HG02840 (cell line): Measurements from ENCODE around the gene ADAMTS12.

Experiments used
- ATAC-seq: cut with Tn5 transposase; IDR thresholded peaks from one replicate; pipeline ENCODE4 v1.9.1; 2021; ENCODE audit warnings: mild to moderate bottlenecking, moderate library complexity, moderate number of reproducible peaks; ENCODE audit not compliant: unreplicated experiment, low FRiP score

Gene ADAMTS12

DNA sequence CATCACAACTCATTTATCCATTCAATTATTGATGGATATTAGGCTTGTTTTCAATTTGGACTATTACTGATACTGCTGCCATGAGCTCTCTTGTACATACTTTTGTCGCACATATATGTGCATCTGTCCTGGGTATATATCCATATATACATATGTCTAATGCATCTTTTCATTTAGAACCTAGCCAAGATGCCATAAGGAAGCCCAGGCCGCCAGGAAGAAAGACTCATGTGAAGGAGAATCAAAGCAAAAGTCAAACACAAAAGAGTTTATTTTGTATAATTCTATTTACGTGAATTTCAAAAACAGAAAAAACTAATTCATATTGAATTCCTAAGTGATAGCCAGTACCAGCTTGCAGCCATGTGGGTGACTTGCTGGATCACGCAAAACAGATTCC lies 79.0 kb downstream of the ADAMTS12 start:
- no peak for ATAC-seq

- ATAC-seq: no peak
These were observed 81.2 kb downstream of the ADAMTS12 start for GRCh38 chr5:33810491-33811120.

GRCh38 chr5:33809936-33810335 lies 81.9 kb downstream of the ADAMTS12 start:
- no peak for ATAC-seq

- ATAC-seq: no peak
These were observed 83.1 kb downstream of the ADAMTS12 start for GRCh38 chr5:33808699-33809098.

- no peak for ATAC-seq
These were observed 84.0 kb downstream of the ADAMTS12 start for GRCh38 chr5:33807771-33808170.

- no peak for ATAC-seq
These were observed 84.9 kb downstream of the ADAMTS12 start for GRCh38 chr5:33806738-33807442.

- no peak for ATAC-seq
These were observed 90.5 kb downstream of the ADAMTS12 start for GRCh38 chr5:33801292-33801691.

DNA sequence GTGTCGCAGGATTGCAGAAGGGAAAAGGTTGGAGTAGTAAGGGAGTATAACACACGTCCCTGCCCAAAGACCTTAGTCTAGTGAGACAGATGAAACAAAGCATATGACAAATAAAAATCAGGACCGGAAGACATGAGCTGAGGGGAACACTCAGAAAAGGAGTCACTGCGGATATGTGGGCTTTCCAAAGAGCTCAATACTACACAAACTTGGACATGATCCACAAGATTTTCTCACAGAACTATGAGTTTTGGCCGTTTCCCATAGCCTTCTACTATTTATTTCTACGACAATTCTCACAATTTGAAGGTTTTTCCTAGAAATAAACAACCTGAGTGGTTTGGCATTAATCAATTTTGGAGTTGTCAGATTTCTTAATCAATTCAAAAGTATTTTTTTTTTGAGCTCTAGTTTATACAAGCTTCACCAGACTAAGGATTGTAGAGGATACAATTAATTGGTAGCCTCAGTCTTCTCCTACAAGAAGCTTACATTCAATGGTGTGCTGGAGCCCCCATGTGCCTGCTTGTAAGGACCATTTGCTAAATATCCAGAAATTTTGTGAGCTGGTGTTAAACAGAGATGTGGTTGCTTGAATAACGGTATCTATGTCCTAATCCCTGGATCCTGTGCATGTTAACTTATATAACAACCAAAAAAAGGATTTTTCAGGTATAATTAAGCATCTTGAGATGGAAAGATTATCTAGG lies 91.4 kb downstream of the ADAMTS12 start:
- no peak for ATAC-seq

- ATAC-seq: no peak
These were observed 96.3 kb downstream of the ADAMTS12 start for GRCh38 chr5:33795496-33795895.

DNA sequence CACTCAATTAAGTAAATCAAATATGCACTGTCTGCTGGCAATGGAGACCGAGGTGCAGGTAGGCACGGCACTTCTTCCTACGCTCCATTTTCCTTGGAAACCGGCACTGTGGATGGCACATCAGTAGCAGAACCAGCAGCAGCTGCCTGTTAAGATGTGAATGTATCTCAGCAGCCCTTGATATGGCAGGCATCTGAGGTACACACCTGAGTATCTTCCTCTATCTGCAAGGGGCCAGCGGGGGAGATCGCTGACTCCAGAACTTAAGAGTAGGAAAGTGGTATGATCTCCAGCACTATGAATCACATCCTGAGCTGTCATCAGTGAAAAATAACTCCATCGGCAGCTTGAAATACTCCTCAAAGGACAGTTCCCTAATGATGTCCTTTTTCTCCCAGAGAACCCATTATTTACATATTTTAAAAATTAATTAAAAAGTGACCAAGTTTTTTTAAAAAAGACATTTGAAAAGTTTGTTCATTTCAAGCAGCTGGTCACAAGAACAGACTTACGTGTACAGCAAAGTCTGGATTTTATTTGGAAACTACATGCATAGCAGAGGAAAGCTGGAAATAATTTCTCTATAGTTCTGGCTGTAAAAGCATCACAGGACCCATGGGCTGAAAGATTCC lies 97.1 kb downstream of the ADAMTS12 start:
- no peak for ATAC-seq

DNA sequence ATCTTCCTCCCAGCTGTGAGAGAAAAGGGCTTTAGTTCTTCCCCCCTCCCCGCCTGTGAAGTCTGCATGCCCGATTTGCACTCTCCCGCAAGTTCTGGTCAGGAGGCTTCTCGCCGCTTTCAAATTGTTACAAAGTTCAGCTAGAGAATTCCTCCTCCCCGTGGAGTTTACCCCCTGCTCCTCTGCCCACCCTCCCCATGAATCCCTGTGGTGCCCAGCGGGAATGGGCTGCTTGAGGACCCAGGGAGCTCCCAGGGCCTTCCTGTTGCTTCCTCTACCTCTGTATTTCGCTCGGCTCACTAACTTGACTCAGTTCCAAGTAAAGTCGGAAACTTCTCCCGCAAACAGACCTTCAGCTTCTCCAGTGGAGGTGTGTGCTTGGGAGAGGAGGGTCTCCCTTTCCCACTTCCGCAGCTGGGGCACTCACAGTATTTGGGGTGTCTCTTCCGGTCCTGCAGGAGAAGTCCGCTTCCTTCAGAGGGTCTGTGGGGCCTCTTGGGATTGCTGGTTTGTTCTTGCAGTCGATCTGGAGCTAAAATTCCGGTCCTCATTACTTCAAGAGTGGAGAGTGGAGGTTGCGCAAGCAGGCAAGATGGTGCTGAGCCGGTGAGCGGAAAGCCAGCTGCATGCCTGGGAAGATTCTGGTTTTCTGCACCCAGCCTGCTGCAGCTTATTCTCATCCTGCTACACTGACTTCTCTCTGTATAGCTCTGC lies 97.8 kb downstream of the ADAMTS12 start:
- no peak for ATAC-seq

DNA sequence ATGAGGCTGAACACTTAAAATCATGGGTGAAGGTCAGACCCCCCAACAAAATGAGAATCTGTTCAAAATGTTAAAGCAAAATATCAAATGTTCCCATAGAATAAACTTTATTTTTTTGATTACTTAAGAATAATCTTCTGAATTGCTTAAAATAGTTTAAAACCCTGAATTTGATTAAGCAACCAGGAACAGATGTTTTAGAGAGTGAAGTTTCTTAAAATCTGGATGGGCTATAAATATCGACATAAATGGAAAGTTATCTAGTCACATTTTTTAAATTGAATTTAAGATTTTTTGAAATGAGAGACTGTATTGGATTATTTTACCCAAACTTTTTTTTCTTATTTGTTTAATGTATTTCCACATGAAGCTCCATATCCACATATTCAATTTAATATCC lies 98.5 kb downstream of the ADAMTS12 start:
- no peak for ATAC-seq

DNA sequence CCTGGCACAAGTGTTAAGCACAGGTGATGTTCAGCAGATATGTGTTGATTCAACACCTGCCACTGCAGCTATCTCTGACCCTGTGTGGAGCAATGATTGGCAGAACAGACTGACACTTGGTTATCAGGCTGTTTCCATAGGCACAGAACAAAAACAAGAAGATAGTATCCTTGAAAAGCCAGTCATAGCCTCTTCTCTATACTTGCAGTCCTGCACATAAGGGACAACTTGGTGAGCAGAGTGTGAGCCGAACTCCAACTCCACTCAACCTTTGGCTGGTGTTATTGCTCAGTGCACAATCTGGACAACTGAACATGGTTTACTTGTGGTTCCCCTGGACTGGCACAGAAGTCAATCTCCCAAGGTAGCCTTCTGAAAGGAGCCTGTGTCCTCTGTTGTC lies 99.2 kb downstream of the ADAMTS12 start:
- ATAC-seq: no peak

DNA sequence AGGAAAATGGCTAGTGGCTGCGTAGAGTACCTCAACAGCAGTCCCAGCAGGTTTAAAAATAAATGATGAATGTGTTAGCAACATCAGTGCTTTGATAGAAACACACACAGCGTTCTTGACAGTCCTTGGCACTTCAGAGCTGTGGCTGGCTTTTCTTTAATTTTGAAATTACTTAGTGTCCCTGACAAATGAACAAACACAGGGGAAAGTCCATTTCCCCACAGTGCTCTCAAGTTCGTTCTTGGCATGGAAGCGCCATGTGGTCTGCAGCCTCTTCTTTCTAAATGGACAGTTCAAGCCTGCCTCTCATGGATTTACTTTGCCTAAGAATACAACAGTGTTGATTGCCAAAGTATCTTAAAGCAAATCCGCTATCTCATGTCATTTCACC lies 102.2 kb downstream of the ADAMTS12 start:
- ATAC-seq: no peak

DNA sequence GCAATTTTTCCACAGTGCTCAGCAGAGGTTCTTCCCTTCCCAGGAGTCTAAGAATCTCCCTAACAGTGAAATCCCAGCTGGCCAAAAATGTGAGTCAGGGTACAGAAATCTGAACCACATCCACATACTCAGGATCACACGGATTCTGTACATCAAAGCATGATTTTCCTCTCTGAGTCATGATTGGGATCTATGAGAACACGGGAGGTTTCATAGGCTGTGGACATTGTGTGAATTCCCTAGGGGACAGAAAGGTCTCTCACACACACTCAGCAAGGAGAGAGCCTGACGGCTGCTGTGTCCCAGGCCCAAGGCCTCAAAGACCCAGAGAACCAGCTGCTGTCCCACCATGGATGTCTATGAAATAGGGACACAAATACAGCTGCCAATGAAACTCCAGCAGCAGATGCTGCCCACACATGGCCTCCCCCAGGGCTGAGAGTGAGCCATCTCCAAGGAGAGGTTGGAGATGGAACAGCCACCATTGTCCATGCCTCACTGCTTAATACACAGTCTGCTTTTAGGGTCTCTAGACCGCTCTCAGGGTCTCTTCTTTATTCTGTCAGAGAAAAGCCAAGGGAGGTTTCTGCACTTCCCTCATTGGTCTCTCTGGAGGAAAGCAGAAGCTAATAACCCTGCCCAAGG lies 102.7 kb downstream of the ADAMTS12 start:
- no peak for ATAC-seq

GRCh38 chr5:33785571-33785970 lies 106.2 kb downstream of the ADAMTS12 start:
- ATAC-seq: no peak

GRCh38 chr5:33781286-33781685 lies 110.5 kb downstream of the ADAMTS12 start:
- ATAC-seq: no peak

DNA sequence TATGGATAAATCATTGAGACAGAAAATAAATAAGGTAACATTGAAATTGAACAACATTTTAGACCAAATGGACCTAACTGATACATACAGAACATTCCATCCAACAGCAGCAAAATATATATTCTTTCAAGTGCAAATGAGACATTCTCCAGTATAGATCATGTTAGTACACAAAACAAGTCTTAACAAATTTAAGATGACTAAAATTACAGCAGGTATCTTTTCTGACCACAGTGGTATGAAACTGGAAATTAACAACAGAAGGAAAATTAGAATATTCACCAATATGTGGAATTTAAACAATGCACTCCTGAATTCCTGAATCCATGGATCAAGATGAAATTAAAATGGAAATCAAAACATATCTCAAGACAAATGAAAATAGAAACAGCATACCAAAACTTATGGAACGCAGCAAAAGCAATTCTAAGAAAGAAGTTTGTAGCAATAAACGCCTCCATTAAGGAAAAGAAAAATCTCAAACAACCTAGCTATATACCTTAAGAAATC lies 115.6 kb downstream of the ADAMTS12 start:
- ATAC-seq: no peak

DNA sequence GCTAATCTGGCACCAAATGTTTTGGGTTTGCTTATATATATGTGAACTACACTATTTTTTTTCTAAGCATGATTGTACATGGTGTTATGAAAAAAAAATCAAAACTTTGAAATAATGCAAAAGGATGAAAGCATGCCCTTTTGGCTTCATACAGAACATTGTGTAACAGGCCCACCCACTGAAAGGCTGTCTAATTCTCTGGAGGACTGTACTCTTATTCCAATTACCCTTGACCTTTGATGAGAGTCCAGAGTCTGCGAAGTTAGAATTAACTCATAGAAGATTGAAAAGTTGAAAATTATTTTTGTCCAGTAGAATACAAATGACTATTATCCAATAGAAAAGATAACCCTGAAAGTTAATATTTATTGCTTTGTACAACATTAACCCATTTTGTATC lies 117.4 kb downstream of the ADAMTS12 start:
- no peak for ATAC-seq

DNA sequence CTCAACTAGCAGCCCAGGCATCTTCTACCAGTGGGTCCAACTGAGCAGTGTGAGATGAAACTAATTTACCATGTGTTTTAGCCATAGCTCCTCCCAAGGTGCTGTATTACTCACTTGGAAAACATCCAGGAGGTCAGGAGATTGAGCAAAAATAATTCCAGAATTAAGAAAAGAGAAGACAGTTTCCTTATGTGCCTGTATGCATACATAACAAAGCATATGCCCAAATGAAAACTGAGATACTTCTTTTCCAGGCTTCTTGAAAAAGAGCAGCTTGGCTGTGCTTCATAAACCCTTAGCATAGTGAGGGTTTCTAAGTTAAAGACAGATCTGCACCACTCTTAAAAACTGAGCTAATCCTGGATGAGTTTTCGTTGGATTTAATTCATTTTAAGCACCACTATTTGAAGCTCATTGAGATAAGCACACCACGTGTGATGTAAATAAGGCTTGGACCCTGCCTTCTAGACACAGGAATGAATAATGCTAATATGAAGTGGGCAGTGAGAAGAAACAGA lies 119.4 kb downstream of the ADAMTS12 start:
- ATAC-seq: no peak
